T-helper 2 cell treated with Interferon-gamma antibody and Interleukin-4, amounts not matched to agents 5 μg/mL and 100 μg/mL, for 36 hours (primary cell): ENCODE measurements around the gene SLC44A5.
"Not testable (repeated sequence)": the region's sequence is repeated elsewhere in the genome, so short reads cannot be mapped to it uniquely, and the experiment has no call there.

Experiments
- DNase-seq: peaks from one replicate; pipeline ENCODE4 v3.0.0; 2021; ENCODE audit warnings: low spot score
- H3K27ac Mint-ChIP-seq: one replicate; pipeline ENCODE4 v1.8.0; 2021; ENCODE audit warnings: mild to moderate bottlenecking, mixed read lengths
- H3K27me3 Mint-ChIP-seq: one replicate; pipeline ENCODE4 v1.8.0; 2021; ENCODE audit warnings: low read depth, mixed read lengths
- H3K36me3 Mint-ChIP-seq: one replicate; pipeline ENCODE4 v1.8.0; 2021; ENCODE audit warnings: low read depth, mixed read lengths
- H3K4me1 Mint-ChIP-seq: one replicate; pipeline ENCODE4 v1.8.0; 2021; ENCODE audit warnings: low read depth, mixed read lengths
- H3K4me3 Mint-ChIP-seq: one replicate; pipeline ENCODE4 v1.8.0; 2022; ENCODE audit warnings: mild to moderate bottlenecking, moderate library complexity, mixed read lengths
- H3K9me3 Mint-ChIP-seq: one replicate; pipeline ENCODE4 v1.8.0; 2021; ENCODE audit warnings: mixed read lengths

SLC44A5 gene

DNA sequence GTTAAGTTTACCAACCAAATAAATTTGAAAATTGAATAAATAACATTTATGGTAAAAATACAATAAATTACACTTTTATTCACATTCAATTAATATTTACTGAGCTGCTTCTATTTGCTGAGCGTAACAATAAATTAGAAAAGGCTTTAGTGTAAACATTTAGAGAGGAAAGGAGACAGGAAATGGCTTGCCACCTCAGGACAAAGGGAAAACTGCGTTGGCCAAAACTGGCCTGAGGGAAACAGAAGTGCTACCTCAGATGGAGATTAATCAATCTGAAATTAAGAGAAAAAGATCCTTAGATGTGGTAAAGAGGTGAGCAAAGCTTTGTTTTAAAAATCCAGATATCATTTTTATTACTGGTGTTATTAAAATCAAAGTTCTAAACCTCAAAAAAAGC, 128.0 kb downstream of the SLC44A5 start:
- Mint-ChIP-seq H3K36me3 (no peaks in the 10 kb centered on the region), H3K9me3 (no peaks in the 10 kb centered on the region), H3K27ac (no peak overlapping the region), H3K4me3 (no peak overlapping the region), H3K27me3 (no peaks in the 10 kb centered on the region), H3K4me1 (no peaks in the 10 kb centered on the region)
- DNase-seq, result no peak

DNA sequence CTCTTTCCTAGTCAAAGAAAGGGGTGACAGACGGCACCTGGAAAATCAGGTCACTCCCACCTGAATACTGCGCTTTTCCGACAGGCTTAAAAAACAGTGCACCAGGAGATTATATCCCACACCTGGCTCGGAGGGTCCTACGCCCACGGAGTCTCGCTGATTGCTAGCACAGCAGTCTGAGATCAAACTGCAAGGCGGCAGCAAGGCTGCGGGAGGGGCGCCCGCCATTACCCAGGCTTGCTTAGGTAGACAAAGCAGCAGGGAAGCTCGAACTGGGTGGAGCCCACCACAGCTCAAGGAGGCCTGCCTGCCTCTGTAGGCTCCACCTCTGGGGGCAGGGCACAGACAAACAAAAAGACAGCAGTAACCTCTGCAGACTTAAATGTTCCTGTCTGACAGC, 134.4 kb downstream of the SLC44A5 start:
- H3K4me1 Mint-ChIP-seq, H3K27me3 Mint-ChIP-seq, H3K36me3 Mint-ChIP-seq, H3K4me3 Mint-ChIP-seq, H3K9me3 Mint-ChIP-seq, H3K27ac Mint-ChIP-seq, DNase-seq: not testable (repeated sequence)

DNA sequence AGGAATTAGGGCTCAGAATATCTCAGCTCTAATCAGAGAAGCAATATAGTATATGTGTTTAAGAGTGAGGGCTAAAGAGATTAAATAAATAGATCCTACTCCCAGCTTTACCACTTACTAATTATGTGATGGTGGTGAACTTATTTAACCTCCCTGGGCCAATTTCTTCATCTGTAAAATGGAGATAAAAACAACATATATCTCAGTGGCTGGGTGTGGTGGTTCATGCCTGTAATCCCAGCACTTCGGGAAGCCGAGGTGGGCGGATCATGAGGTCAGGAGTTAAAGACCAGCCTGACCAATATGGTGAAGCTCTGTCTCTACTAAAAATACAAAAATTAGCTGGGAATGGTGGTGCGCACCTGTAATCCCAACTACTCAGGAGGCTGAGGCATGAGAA, 135.2 kb downstream of the SLC44A5 start:
- no peaks in the 10 kb centered on the region for H3K27me3 Mint-ChIP-seq
- H3K9me3 Mint-ChIP-seq, result peaks cover 4% of the 10 kb centered on the region
- no peaks in the 10 kb centered on the region for H3K36me3 Mint-ChIP-seq
- no peak for DNase-seq
- H3K4me3 Mint-ChIP-seq, result no peak overlapping the region
- H3K4me1 Mint-ChIP-seq, result no peaks in the 10 kb centered on the region
- no peak overlapping the region for H3K27ac Mint-ChIP-seq

DNA sequence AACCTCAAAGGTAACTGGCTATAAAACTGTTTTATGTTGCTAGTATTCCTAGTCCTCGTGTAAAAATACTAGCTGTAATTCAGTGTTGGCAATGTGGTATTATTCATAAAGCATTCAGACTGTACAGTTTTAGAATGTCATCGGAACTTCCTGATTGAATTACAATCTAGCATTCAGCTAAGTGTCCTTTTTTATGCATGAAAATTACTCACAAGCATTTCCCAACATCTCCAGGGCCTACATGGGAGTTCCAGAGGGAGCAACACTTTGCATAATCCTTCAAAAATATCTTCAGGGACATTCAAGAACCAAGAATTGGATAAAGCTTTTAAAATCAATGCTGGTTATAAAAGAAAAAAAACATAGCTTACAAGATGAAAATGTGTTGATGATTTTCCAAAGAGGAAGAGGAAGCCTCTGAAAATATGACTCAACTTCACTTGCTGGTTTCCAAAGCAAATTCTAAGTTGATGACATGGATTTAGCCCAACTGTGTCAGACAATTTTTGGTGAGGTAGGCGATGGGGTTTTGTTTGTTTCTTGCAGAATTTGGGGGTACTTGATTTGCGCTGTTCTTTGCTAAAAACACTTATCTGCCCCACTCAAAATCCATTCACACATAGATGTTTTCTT, 137.8 kb downstream of the SLC44A5 start:
- Mint-ChIP-seq H3K4me3 (no peak overlapping the region), H3K27ac (no peak overlapping the region), H3K36me3 (no peaks in the 10 kb centered on the region), H3K27me3 (no peaks in the 10 kb centered on the region), H3K4me1 (no peaks in the 10 kb centered on the region), H3K9me3 (peaks cover 4% of the 10 kb centered on the region)
- no peak for DNase-seq

DNA sequence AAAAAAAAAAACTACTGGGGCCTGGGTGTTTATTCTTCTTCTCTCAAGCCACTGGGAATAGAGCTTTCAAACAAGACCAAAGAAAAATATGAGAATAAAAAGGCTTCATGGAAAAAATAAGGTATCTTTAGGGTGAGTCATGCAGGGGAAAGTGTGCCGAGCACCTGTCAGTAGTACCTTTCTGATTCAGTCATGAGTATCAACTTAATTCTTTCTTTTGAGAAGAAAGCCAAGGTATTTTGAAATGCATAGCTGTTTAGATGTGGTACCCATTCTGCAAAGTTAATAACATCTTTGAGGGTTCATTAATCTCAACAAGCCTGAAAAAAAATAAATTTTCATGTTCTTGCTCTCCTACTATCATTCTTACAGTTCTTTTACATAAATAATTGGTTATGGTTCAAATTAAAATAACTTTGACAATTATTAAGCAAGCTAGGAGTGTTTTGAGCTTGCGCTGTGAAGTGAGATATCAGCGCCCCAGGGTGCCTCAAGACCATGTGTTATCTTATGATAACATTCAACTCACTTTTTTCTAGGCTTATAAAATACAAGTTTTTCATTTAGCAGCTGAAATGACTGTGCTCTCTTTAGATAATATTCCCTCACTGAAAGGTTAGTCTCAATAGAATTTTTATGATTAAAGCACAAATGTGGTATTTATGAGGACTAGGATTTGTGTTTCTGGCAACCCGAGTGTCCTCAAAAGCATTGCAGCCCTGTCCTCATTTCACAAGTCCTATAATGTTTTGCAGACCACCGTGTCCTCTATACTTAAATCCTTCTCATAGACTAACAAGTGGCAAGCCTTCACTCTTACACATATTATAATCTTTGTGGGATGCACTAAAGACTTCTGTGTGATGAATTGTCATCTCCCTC, 138.6 kb downstream of the SLC44A5 start:
- H3K4me3 Mint-ChIP-seq, result no peak overlapping the region
- H3K4me1 Mint-ChIP-seq, result no peaks in the 10 kb centered on the region
- H3K27me3 Mint-ChIP-seq, result no peaks in the 10 kb centered on the region
- peaks cover 4% of the 10 kb centered on the region for H3K9me3 Mint-ChIP-seq
- H3K36me3 Mint-ChIP-seq, result no peaks in the 10 kb centered on the region
- H3K27ac Mint-ChIP-seq, result no peak overlapping the region
- no peak for DNase-seq

DNA sequence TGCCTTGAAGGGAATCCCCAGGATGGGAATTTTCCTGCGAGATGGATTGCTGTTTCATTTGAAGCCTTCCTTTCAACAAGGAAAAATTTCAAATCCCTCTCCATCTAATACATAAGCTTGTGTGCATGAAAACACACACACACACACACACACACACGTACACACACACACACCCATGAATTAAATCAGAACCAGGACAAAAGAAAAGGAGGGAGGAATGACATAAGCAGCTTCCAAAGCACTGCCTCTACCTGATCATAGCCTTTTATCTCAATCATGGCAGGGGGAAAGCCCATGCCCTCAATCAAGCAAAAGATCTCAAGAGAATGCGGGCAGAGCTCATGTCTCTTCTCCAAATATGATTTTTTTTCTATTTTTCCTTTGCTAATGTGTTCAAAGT, 139.7 kb downstream of the SLC44A5 start:
- no peaks in the 10 kb centered on the region for H3K36me3 Mint-ChIP-seq
- DNase-seq, result no peak
- H3K4me1 Mint-ChIP-seq, result no peaks in the 10 kb centered on the region
- no peaks in the 10 kb centered on the region for H3K27me3 Mint-ChIP-seq
- H3K27ac Mint-ChIP-seq, result no peak overlapping the region
- peaks cover 4% of the 10 kb centered on the region for H3K9me3 Mint-ChIP-seq
- H3K4me3 Mint-ChIP-seq, result no peak overlapping the region

DNA sequence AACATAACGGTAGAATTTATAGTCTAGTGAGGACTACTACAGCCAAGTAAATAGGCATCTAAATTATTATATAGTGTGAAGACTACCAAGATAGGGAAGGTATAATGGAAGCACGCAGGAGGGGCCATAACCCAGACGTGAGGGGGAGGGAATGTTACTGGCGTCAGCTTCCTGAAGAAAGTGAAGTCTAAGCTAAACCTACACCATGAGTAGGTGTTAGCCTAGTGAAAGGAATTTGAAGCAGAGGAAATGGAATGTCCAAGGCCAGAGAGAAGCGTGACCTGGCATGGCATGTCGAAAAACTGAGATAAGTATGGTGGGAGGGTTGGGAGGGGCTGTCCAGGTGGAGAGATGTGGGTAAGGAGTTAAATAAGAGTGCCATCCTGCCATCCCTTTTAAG, 140.5 kb downstream of the SLC44A5 start:
- Mint-ChIP-seq H3K36me3 (no peaks in the 10 kb centered on the region), H3K4me1 (no peaks in the 10 kb centered on the region), H3K27me3 (no peaks in the 10 kb centered on the region), H3K27ac (no peak overlapping the region), H3K4me3 (no peak overlapping the region), H3K9me3 (peaks cover 3% of the 10 kb centered on the region)
- no peak for DNase-seq

DNA sequence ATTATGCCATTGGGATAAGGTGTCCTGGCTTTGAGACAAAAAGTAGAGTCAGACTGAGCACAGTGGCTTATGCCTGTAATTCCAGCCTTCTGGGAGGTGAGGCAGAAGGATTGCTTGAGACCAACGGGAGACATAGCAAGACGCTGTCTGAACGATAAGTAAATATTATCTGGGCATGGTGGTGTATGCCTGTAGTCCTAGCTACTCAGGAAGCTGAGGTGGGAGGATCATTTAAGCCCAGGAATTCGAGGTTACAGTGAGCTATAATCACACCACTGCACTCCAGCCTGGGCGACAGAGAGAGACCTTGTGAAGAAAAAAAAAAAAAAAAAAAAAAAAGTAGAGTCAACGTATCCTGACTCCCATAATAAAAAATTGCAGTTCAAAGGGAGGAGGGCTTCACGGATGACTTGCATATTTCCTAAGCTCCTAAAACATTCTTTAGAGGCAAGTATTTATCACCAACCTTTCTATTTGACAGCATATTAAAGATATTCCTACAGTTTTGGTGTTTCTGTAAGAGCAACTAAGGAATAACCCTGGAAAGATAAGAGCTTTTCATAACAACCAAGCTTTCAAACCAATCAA, 141.2 kb downstream of the SLC44A5 start:
- no peak overlapping the region for H3K4me3 Mint-ChIP-seq
- no peaks in the 10 kb centered on the region for H3K27me3 Mint-ChIP-seq
- H3K36me3 Mint-ChIP-seq, result no peaks in the 10 kb centered on the region
- no peaks in the 10 kb centered on the region for H3K4me1 Mint-ChIP-seq
- H3K27ac Mint-ChIP-seq, result no peak overlapping the region
- H3K9me3 Mint-ChIP-seq, result no peaks in the 10 kb centered on the region
- DNase-seq, result no peak

DNA sequence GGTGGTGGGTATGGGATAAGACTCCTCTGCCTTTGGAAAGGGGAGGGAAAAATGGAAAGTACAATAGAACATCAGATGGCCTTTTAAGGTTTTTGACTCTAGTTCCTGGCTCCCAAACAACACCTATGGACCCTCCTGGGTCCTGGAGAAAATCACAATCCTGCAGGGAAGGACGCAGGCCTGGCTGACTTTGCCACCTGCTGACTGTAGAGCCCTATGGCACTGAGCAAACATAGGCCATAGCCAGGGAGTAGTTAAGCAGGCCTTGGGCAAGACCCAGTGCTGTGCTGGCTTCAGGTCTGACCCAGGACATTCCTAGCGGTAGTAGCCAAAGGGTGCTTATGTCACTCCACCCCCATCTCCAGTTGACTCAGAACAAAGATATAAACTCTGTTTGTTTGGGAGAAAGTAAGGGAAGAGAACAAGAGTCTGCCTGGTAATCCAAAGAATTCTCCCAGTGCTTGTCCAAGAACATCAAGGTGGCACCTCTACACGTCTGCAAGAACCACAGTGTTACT, 149.0 kb downstream of the SLC44A5 start:
- H3K27me3 Mint-ChIP-seq, result no peaks in the 10 kb centered on the region
- H3K9me3 Mint-ChIP-seq, result peaks cover 7% of the 10 kb centered on the region
- no peak for DNase-seq
- no peak overlapping the region for H3K4me3 Mint-ChIP-seq
- no peaks in the 10 kb centered on the region for H3K4me1 Mint-ChIP-seq
- H3K27ac Mint-ChIP-seq, result no peak overlapping the region
- no peaks in the 10 kb centered on the region for H3K36me3 Mint-ChIP-seq

DNA sequence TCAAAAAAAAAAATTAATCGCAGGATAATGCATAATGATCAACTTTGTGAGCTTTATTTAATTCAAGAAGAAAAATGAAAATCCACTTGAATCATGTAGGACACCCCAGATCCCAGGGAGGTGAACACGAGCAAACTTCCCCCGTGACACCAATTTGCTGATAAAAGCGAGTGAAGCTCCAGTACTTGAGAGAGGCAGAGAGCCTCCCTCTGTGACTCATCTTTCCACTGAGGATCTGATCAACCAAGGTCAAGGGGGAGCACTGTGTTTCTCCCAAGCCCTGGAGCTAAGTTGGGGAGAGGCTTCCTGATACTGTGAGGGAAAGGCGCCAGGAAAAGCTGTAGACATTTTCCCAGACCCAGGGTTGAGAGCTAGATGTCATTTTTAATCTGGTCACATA, 160.9 kb downstream of the SLC44A5 start:
- Mint-ChIP-seq H3K27me3 (no peaks in the 10 kb centered on the region), H3K4me1 (no peaks in the 10 kb centered on the region), H3K36me3 (no peaks in the 10 kb centered on the region), H3K4me3 (no peak overlapping the region), H3K9me3 (peaks cover 5% of the 10 kb centered on the region), H3K27ac (no peak overlapping the region)
- no peak for DNase-seq

DNA sequence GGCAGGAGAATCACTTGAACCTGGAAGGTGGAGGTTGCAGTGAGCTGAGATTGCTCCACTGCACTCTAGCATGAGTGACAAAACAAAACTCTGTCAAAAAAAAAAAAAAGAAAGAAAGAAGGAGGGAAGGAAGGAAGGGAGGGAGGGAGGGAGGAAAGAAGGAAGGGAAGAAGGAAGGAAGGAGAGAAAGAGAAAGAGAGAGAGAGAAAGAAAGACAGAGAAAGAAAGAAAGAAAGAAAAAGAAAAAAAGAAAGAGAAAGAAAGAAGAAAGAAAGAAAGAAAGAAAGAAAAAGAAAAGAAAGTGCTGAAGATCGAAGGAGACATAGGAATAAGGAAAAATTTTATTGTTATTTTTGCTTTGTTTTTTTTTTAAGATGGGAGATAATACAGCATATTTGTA, 166.7 kb downstream of the SLC44A5 start:
- H3K9me3 Mint-ChIP-seq, result no peaks in the 10 kb centered on the region
- H3K36me3 Mint-ChIP-seq, result no peaks in the 10 kb centered on the region
- H3K4me3 Mint-ChIP-seq, result no peak overlapping the region
- no peak overlapping the region for H3K27ac Mint-ChIP-seq
- no peaks in the 10 kb centered on the region for H3K4me1 Mint-ChIP-seq
- no peak for DNase-seq
- H3K27me3 Mint-ChIP-seq, result no peaks in the 10 kb centered on the region

DNA sequence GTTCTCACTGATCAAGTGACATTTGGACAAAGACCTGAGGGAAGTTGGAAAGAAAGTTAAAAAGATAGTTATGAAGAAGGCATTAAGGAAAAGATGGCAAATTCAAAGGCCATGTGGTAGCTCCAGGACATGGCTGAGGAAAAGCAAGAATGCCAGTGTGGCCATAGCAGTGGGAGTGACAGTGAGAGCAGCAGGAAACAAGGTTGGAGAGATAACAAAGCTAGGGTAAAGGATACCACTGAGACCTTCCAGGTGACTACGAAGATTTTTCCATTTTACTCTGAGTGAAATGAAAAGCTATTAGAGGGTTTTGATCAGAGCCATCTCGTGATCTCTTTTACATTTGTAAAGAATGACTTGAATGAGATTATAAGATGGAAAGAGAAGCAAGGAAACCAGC, 170.6 kb downstream of the SLC44A5 start:
- no peaks in the 10 kb centered on the region for H3K9me3 Mint-ChIP-seq
- DNase-seq, result no peak
- no peak overlapping the region for H3K4me3 Mint-ChIP-seq
- H3K27ac Mint-ChIP-seq, result no peak overlapping the region
- no peaks in the 10 kb centered on the region for H3K27me3 Mint-ChIP-seq
- no peaks in the 10 kb centered on the region for H3K36me3 Mint-ChIP-seq
- H3K4me1 Mint-ChIP-seq, result no peaks in the 10 kb centered on the region

DNA sequence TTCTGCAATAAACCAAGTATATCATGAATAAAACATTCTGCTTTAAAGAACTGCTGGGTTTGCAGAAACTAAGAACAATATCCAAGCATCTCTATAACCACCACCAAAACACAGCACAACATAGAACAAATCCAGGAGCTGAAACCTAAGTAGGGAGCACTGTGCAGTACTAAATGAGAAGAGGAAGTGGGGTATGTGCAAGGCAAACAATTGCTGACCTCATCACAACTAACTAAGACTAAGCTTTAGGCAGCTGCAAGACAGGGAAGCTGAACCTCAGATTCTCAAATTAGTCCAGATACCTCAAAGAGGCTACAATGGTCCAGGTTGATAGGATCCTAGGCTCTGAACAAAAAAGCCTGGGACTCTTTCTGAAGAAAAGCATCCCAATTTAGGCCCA, 172.6 kb downstream of the SLC44A5 start:
- Mint-ChIP-seq H3K36me3 (no peaks in the 10 kb centered on the region), H3K4me1 (no peaks in the 10 kb centered on the region), H3K27ac (no peak overlapping the region), H3K4me3 (no peak overlapping the region), H3K9me3 (no peaks in the 10 kb centered on the region), H3K27me3 (no peaks in the 10 kb centered on the region)
- no peak for DNase-seq

DNA sequence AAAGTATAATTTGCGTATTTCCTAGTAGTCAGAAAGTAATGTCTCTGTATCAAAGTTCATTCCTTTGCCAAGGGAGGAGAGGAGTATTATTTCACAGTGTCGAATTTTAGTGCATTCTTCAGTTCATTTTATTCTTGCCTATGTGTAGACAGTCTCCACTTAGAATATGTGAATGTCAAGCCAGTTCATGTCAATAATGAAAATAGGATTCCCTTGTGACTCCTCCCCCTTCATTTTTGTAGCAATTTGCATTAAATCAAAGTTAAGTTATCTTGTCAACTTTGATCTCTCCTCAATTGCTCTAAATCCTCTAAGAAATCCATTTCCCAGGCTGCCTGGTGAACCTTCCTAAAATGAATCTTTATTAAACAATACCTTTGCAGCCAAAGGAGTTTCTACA, 179.1 kb downstream of the SLC44A5 start:
- H3K4me3 Mint-ChIP-seq, result no peak overlapping the region
- no peaks in the 10 kb centered on the region for H3K27me3 Mint-ChIP-seq
- no peaks in the 10 kb centered on the region for H3K9me3 Mint-ChIP-seq
- DNase-seq, result no peak
- no peak overlapping the region for H3K27ac Mint-ChIP-seq
- no peaks in the 10 kb centered on the region for H3K36me3 Mint-ChIP-seq
- no peaks in the 10 kb centered on the region for H3K4me1 Mint-ChIP-seq
